ENCODE measurements around the gene POLD3. TPM values are rescaled to one million over a fixed set of nuclear protein-coding genes. Genes with fewer than 3 reads are reported as not detected.
A peak's percentile ranks its signal among the peaks of the same experiment; 100 is the strongest.

The POLD3 gene
- total RNA-seq, 1 experiment from 2014 or later = 18.9 TPM

DNA sequence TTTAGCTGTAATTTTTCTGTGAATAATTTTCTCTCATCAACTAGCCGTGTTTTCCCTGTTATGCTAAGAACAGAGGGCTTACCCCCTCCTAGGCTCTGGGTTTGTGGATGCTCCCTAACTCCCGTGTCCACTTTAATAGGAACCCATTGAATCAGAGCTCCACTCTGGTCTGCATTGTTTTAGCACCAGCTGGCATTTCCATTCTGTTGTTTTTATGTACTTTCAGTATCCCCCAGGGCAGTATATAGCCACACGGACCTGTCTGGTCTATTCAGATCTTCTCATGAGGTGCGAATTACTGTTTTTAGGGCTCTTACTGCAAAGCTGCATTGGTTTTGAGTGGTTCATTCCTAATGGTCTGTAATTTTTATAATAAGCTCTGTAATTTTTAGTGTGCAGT lies 16.0 kb downstream of the POLD3 start:
- ChIA-PET RAD21 (ENCODE audit: low non-redundant PET in 1 of 2, low total read pairs in 2 of 2, uncharacterized antibody in 2 of 2, unreplicated experiment in 2 of 2) (no interaction called here), CTCF (interaction anchor here (2.1 kb wide), 1 partner anchor 94 kb away, joined by 4 read pairs; no protein-coding TSS in a partner anchor), POLR2A (interaction anchor here (1.3 kb wide), 1 partner anchor 131 kb away, joined by 3 read pairs; no protein-coding TSS in a partner anchor)
- H3K9me3 ChIP-seq (ENCODE audit: control insufficient read depth in 1 of 2, insufficient read depth in 1 of 2, low read depth in 1 of 2, low read length in 2 of 2) = no peaks in the 10 kb centered on the region
- H3K9ac ChIP-seq (ENCODE audit: low read length) = no peak overlapping the region
- H3K27ac ChIP-seq (ENCODE audit: low read depth, low read length) = no peak overlapping the region
- no peaks in the 10 kb centered on the region for H3K9me2 ChIP-seq (ENCODE audit: insufficient read depth)
- H3K4me3 ChIP-seq (replicated peaks in 1 of 2; ENCODE audit: low read depth in 1 of 2, low read length in 2 of 2) = no peak overlapping the region
- DNase-seq (ENCODE audit: low read depth, low spot score) (no peak), ATAC-seq (no peak)
- no peak overlapping the region for H2AFZ ChIP-seq (ENCODE audit: low read depth, low read length, poor library complexity, severe bottlenecking)
- H3K4me2 ChIP-seq (ENCODE audit: low read length) = no peak overlapping the region
- no peaks in the 10 kb centered on the region for H3K27me3 ChIP-seq (ENCODE audit: insufficient read depth, low read length)
- no peaks in the 10 kb centered on the region for H4K20me1 ChIP-seq (ENCODE audit: insufficient read depth)
- no TSS peak for BruUV-seq (replicated peaks)
- peaks cover 28% of the 10 kb centered on the region for H3K79me2 ChIP-seq (ENCODE audit: insufficient read depth, low read length)
- no peaks in the 10 kb centered on the region for H3K4me1 ChIP-seq (ENCODE audit: control insufficient read depth in 1 of 2, insufficient read depth in 2 of 2, low read length in 2 of 2)
- peaks cover 15 to 34% of the 10 kb centered on the region in 2 experiments for H3K36me3 ChIP-seq (ENCODE audit: control insufficient read depth in 1 of 2, insufficient read depth in 2 of 2, low read length in 2 of 2)
- intact Hi-C loops (cut with micrococcal nuclease) = no loop called here
- TF ChIP-seq RAD21 (IDR thresholded peaks at IDR 0.05; ENCODE audit: low read depth) = no peak

- intact Hi-C loops (cut with micrococcal nuclease) = loop anchor here (1.0 kb wide), 1 partner anchor 128 kb away; no protein-coding TSS in a partner anchor
- no peak overlapping the region for H2AFZ ChIP-seq (ENCODE audit: low read depth, low read length, poor library complexity, severe bottlenecking)
- TF ChIP-seq POLR2AphosphoS5 (IDR thresholded peaks at IDR 0.05; ENCODE audit: low read depth, low read length) (no peak), RAD21 (IDR thresholded peaks at IDR 0.05; ENCODE audit: low read depth) (peak; percentile 47), CTCF (IDR thresholded peaks at IDR 0.05 in 2 of 3, conservative IDR thresholded peaks at IDR 0.05 in 1 of 3; ENCODE audit: borderline replicate concordance in 1 of 3, insufficient read depth in 1 of 3, low read depth in 2 of 3, low read length in 2 of 3) (peak; percentile 26 to 45 (median 34); a peak in 4 of 6 replicates)
- H3K36me3 ChIP-seq (ENCODE audit: control insufficient read depth in 1 of 2, insufficient read depth in 2 of 2, low read length in 2 of 2) = peaks cover 10 to 32% of the 10 kb centered on the region in 2 experiments
- no peak overlapping the region for H3K4me3 ChIP-seq (replicated peaks in 1 of 2; ENCODE audit: low read depth in 1 of 2, low read length in 2 of 2)
- H4K20me1 ChIP-seq (ENCODE audit: insufficient read depth) = no peaks in the 10 kb centered on the region
- peak overlapping the region; percentile 1; the same call in 1 of the 2 replicates for H3K27ac ChIP-seq (ENCODE audit: low read depth, low read length)
- H3K4me1 ChIP-seq (ENCODE audit: control insufficient read depth in 1 of 2, insufficient read depth in 2 of 2, low read length in 2 of 2) = no peaks in the 10 kb centered on the region
- H3K4me2 ChIP-seq (ENCODE audit: low read length) = no peak overlapping the region
- ATAC-seq = peak; percentile 47; the same call in 1 of the 2 replicates
- ChIA-PET CTCF (no interaction called here), RAD21 (ENCODE audit: low non-redundant PET in 1 of 2, low total read pairs in 2 of 2, uncharacterized antibody in 2 of 2, unreplicated experiment in 2 of 2) (no interaction called here), POLR2A (no interaction called here)
- no peaks in the 10 kb centered on the region for H3K9me3 ChIP-seq (ENCODE audit: control insufficient read depth in 1 of 2, insufficient read depth in 1 of 2, low read depth in 1 of 2, low read length in 2 of 2)
- H3K9ac ChIP-seq (ENCODE audit: low read length) = no peak overlapping the region
- H3K79me2 ChIP-seq (ENCODE audit: insufficient read depth, low read length) = peaks cover 32% of the 10 kb centered on the region
- DNase-seq (ENCODE audit: low read depth, low spot score) = peak; percentile 33
- no TSS peak for BruUV-seq (replicated peaks)
- no peaks in the 10 kb centered on the region for H3K27me3 ChIP-seq (ENCODE audit: insufficient read depth, low read length)
- H3K9me2 ChIP-seq (ENCODE audit: insufficient read depth) = no peaks in the 10 kb centered on the region
These were observed 19.0 kb downstream of the POLD3 start for GRCh38 chr11:74611369-74611861.
